ENCODE data around the gene ADGRD1.

The ADGRD1 gene

DNA sequence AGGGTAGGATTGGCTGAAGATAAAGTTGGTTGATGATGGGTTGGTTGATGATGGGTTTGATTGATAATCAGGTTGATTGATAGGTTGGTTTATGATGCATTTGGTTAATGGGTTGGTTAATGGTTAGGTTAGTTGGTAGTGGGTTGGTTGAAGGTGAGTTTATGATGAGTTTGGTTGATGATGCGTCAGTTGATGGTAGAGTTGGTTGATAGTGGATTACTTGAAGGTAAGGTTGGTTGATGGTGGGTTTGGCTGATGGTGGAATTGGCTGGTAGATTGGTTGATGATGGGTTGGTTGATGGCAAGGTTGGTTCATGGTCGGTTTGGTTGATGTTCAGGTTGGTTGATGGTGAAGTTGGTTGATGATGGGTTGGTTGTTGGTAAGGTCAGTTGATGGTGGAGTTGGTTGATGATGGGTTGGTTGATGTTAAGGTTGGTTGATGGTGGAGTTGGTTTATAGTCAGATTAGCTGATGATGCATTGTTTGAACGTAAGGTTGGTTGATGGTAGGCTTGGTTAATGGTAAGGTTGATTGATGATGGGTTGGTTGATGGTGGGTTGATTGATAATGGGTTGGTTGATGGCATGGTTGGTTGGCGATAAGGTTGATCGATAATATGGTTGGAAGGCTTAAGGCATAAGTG is 146.4 kb downstream of the ADGRD1 start:
- TF ChIP-seq, protein P1, sequence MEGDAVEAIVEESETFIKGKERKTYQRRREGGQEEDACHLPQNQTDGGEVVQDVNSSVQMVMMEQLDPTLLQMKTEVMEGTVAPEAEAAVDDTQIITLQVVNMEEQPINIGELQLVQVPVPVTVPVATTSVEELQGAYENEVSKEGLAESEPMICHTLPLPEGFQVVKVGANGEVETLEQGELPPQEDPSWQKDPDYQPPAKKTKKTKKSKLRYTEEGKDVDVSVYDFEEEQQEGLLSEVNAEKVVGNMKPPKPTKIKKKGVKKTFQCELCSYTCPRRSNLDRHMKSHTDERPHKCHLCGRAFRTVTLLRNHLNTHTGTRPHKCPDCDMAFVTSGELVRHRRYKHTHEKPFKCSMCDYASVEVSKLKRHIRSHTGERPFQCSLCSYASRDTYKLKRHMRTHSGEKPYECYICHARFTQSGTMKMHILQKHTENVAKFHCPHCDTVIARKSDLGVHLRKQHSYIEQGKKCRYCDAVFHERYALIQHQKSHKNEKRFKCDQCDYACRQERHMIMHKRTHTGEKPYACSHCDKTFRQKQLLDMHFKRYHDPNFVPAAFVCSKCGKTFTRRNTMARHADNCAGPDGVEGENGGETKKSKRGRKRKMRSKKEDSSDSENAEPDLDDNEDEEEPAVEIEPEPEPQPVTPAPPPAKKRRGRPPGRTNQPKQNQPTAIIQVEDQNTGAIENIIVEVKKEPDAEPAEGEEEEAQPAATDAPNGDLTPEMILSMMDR (IDR thresholded peaks at IDR 0.05; ENCODE audit: low read depth, low read length) = no peak
- DNase-seq (ENCODE audit: extremely low read depth, low read depth) = no peak

DNA sequence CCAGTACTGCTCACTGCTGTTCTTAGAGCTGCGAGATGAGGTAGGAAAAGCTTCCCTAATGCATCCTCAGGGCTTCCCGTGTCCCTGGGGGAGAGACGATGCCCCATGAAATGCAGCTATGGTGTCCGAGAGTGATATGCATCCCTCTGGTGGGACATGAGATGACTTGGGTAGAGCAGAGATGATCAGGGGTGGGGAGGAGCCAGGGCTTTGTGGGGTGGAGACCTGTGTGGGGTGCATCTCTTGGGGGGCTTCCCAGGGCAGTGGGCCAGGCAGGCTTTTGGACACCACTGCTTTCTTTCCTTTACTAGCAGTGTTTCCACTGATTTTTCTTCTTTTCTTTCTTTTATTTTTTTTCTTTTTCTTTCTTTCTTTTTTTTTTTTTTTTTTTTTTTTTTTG is 147.3 kb downstream of the ADGRD1 start:
- DNase-seq (ENCODE audit: extremely low read depth, low read depth) = no peak
- TF ChIP-seq, protein P1 (IDR thresholded peaks at IDR 0.05; ENCODE audit: low read depth, low read length) = no peak

- DNase-seq (ENCODE audit: extremely low read depth, low read depth) = no peak
- TF ChIP-seq, protein P1 (IDR thresholded peaks at IDR 0.05; ENCODE audit: low read depth, low read length) = no peak
Measured at GRCh38 chr12:131101703-131102492, 148.2 kb downstream of the ADGRD1 start.

GRCh38 chr12:131102493-131102931 is 148.8 kb downstream of the ADGRD1 start:
- TF ChIP-seq, protein P1 (IDR thresholded peaks at IDR 0.05; ENCODE audit: low read depth, low read length) = no peak
- no peak for DNase-seq (ENCODE audit: extremely low read depth, low read depth)

DNA sequence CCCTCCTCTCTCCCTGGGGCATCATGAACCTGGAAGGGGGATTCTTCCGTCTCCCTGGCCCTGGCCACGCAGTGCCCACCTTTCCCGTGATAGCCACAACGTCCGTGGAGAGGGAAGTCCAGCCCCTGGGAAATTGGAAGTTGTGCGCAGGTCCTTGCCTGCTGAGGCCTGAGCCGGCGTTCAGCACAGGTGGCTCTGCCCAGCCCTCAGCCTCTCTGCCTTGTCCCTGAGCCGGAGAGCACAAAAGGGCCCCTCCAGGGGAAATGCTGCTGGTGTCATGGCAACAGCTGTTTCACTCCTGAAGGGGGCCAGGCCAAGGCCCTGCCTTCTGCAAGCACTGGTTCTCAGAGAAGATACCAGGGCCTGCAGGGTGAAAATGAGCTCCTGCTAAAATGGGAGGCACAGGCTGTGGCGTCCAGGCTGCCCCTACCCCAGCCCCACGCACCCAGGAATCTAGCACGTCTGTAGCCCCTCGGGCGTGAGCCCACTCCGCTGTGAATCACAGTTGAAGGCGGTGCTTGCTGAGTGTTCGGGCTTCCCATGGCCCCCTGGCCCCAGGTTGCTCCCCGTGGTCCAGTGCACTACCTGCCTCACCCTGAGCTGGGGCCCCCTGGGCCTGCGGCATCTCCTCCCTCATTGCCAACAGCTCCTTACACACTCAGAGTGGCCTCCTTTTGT is 149.4 kb downstream of the ADGRD1 start:
- no peak for DNase-seq (ENCODE audit: extremely low read depth, low read depth)
- TF ChIP-seq, protein P1 (IDR thresholded peaks at IDR 0.05; ENCODE audit: low read depth, low read length) = no peak

DNA sequence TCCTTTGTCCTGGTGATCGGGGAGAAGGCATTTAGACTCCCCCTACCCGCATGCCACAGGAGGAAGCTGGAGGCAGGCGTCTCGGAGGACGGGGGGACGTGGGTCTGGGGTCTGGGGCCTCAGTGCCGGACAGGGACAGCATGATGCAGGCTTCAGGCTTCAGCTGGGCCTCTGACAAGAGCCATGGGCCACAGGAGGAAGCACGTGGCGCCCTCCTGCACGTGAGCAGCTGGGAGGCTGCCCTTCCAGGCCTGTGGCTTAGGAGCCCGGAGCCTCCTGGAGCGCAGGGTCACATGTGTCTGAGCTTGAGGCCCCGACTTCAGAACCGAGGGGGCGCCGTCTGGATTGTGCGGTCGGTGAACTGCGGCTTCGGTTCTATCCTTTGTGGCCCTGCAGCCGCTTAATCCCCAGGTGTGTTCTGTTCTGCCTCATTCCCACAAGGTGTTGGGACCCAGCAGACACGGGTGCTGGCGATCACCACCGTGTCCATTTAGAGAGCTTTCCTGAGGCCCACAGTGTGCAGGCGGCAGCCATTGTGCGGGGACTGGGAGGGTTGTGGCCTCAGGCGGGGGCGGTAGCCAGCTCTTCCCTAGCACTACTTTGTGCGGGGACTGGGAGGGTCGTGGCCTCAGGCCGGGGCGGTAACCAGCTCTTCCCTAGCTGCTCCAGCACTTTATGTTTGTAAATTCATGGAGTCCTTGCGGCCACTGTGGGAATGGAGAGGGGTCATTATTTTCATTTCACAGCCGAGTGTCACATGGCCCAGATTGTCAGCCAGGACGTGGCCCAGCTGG is 150.2 kb downstream of the ADGRD1 start:
- TF ChIP-seq, protein P1 (IDR thresholded peaks at IDR 0.05; ENCODE audit: low read depth, low read length) = no peak
- DNase-seq (ENCODE audit: extremely low read depth, low read depth) = no peak
